Lung microvascular endothelial cell (primary cell): ENCODE results near the gene PPM1G. TPM values are rescaled to one million over a fixed set of nuclear protein-coding genes. Genes with fewer than 3 reads are reported as not detected.
"Not testable (repeated sequence)": the region's sequence is repeated elsewhere in the genome, so short reads cannot be mapped to it uniquely, and the experiment has no call there.

Source experiments
- DNase-seq, 2 donors: peaks; one replicate each; pipeline versions ENCODE4 v3.0.0 to v3.0.0-alpha.2; 2010; ENCODE audit warnings: low read depth in 2 of 2
- total RNA-seq: library from RNA; depleted of rRNA; stranded (reverse); fragments of >200 nt; gene quantifications from 2 replicates; pipeline ENCODE4 v1.2.1, GENCODE V29; 2014

Gene PPM1G
- total RNA-seq, 1 donor from 2014 or later = 78.8 TPM

DNA sequence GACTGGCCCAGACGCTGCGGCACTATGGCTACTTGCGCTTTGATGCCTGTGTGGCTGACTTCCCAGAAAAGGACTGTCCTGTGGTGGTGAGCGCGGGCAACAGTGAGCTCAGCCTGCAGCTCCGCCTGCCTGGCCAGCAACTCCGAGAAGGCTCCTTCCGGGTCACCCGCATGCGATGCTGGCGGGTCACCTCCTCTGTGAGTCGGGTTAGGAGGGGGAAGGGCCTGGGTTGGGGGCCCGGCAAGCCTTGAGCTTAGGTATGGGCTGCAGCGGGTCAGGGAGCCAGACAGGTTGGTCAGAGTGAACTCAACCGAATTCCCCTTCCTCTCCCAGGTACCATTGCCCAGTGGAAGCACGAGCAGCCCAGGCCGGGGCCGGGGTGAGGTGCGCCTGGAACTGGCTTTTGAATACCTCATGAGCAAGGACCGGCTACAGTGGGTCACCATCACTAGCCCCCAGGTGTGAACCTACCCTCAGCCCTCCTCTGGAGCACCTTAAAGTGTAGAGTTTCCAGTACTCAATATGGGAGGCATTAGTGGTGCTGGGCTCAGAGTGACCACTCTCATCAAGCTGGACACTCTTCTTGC, 33.8 kb downstream of the PPM1G start:
- no peak for DNase-seq

DNA sequence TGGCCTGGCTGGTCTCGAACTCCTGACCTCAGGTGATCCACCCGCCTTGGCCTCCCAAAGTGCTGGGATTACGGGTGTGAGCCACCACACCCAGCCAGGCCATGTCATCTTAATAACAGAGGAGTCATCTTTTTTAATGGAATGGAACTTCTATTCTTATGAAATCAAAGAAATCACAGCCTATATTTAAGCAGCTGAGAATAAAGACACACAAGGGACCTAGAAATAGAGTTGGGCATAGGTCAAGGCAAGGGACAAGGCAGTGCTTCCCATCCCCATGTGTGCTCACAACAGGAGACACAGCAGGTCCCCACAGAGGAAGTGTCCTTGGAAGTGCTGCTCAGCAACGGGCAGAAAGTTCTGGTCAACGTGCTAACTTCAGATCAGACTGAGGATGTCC, 35.8 kb downstream of the PPM1G start:
- DNase-seq = no peak

DNA sequence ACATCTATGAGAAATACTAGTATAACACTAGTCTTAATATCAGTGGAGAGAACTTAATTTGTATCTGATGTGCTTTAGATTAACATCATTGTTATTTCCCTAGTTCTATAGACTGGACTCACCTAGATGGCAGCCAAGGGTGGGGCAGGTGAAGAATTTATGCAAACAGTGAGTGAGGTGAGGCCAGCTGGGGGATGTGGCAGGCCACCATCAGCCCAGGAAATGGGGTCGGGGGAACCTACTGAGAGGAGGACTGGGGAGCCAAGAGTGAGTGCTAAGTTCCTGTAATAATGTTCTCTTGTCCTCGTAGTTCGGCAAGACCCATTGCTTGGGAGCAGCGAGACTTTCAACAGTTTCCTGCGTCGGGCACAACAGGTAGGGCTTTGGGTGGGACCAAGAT, 36.5 kb downstream of the PPM1G start:
- DNase-seq = no peak

DNA sequence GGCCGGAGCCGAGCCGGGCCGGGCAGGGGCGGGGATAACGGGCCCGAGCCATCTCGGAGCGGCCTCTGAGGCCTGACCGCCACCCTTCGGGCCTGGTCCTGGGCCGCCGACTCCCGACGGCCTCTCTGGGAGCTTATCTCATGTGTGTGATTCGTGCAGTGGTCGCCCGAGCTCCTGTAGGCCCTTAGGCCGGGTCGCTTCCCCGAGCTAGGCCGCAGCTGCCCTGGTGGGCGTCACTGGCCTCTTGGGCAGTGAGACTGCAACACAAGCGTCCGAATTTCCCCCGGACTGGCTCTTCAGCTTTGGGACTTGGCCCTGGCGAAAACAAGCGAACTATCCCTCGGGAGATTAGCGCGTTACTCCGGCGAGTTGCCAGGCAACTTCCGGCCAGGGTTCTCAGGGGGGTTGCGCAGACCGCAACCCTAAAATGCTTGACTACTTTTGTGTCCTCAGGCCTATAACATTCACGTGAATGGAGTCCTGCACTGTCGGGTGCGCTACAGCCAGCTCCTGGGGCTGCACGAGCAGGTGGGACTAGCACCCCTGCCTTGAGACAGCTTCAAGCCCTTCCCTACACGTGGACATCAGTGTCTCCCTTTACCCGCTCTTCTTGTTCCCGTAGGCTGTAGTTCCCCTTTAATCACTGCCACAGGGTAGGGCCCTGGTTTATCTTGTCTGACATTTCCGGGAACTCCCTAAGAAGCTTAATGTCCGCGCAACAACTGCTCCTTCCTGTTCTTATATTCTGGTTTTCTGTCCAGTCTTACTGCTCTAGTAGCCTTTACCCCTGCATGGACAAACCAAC, 38.4 kb downstream of the PPM1G start:
- peak; percentile 33 to 50 for DNase-seq

DNA sequence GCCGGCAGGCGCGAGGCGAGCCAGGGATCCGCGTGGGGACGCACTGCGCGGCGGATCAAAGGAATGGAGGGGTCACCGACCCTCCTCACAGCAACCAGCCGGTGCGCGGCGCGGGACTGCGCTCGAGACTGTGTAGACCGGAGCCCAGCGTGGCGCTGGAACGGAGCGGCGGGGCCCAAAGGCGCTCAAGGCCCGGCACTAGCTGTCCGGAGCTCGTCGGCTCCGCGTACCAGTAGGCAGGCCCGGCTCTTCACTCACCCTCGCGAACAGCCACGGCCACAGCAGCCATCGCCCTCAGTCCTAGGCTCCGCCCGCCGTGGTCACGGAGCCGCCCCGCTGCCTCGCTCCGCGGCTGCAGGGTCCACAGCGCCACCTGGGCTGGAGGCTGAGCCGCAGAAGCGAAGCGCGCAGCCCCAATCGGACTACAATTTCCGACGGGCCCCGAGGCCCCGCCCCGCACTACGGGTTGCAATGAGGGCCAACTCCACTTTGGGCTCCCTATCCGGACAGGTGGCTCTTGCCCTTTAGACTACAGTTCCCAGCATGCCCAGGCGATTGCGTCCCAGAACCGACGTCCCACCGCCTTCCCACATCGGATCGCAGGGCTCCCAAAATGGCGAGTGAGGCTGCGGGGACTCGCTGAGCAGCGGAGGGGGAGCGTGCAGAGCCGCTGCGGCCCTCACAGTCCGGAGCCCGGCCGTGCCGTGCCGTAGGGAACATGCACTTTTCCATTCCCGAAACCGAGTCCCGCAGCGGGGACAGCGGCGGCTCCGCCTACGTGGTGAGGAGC, 39.2 kb downstream of the PPM1G start, which contains the start of the genes EIF2B4 and SNX17:
EIF2B4 (minus strand) TSS at position 313 of the 790 bp plus-strand sequence; CDS start at position 289, 24 bp downstream.
SNX17 (plus strand) TSS at position 591 of the 790 bp plus-strand sequence; CDS start at position 719, 128 bp downstream.
- DNase-seq = peak; percentile 99

DNA sequence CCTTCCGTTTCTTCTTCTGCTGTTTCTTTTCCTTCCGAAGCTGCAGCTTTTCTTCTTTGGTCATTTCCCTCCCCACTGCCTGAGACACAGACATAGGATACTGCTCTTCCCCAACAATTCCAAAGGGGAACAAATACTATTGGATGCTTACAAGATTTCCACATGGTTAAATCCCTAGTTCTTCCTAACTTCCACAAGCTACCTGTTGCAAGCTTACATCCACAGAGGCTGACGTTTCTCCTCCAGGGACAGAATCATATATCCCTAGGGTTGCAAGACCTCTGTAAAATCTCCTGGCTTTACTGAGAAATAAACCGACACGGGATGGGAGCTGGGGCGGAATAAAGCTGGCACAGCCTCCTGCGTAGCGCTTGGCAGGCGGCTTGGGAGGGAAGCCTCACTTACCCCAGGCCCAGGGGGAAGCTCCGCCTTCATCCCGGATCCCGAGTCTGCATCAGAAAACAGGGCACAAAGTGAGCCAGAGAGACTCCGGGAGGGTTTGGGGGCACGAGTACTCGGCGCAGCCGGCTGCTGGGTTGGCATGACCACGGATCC, 39.8 kb downstream of the PPM1G start:
- peak; percentile 60 to 70 for DNase-seq

DNA sequence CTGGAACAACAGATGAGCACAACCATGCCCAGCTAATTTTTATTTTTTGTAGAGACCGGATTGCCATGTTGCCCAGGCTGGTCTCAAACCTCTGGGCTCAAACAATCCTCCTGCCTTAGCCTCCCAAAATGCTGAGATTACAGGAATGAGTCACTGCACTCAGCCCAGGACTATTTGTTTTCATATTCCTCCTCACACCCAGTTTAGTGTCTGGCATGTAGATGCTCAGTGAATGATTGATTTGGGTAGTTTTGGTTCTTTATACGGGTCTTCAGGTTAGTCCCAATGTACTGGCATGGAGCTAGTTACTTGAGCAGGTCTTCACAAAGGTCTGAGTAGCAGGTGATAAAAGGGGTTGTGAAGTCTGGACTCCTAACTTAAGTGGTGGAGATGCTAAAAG, 45.5 kb downstream of the PPM1G start:
- DNase-seq = no peak

DNA sequence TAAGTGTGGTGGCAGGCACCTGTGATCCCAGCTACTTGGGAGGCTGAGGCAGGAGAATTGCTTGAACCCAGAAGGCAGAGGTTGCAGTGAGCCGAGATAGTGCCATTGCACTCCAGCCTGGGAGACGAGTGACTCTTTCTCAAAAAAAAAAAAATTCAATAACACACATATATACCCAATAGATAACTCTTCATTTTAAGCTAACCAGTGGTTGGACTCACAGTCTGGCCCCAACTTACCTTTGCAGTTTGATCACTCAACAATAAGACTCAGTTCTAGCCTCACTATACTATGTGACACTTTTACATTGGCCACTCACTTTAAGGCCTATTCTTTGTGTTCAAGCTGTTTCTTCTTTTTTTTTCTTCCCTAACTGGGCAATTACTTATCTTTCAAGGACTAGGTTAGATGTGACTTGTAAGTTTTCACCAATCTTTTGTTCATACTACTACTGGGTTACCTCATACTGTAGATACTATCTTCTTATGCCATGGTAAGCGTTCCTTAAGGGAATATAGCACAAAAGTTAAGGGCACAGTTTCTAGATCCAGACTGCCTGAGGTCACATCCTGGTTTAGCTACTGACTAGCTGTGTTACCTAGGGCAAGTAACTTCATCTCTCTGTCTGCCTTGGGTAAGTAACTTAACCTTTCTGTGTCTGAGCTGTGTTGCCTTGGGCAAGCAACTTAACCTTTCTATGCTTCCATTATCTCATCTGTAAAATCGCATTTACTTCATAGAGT, 46.5 kb downstream of the PPM1G start:
- DNase-seq = no peak

DNA sequence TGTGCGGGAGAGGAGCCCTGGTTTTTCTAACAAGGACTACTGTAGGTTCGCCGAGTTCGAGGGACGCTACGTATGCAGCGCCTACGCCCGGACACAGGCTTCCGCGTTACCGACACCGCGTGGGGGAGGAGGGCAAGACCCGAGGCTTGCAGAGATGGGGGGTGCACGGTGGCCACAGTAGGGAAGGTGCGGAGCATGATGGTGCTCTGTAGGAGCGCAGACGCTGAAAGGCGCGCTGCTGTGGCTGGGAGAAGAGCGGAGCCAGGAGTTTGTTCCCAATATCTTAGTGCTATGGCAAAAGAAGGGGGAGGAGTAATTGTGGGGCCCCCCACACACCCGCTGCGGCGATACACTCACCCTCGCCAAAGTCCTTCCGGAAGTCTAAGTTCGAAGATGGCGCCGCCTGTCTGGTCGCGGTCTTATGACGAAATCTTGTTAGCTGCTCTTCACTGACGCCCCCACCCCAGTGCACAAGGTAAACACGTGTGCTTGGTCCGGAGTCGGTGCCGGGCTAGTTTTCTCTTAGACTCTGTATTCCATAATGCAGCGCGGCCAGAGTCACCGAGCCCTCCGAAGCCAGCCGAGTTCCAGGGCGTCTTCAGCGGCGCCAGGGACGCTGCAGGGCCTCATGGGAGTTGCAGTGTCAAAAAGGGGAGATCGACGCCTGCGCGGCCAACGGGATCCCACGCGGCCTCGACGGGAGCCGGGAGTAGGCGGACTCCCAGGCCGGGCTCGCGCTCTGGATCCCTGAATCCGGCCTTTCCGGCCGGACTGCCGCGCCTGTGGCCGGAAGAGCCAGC, 52.8 kb downstream of the PPM1G start, which contains the start of gene GTF3C2:
GTF3C2 (minus strand) TSS at position 383 of the 800 bp plus-strand sequence. CDS start 13,210 bp downstream, outside the sequence.
- DNase-seq = peak; percentile 97

DNA sequence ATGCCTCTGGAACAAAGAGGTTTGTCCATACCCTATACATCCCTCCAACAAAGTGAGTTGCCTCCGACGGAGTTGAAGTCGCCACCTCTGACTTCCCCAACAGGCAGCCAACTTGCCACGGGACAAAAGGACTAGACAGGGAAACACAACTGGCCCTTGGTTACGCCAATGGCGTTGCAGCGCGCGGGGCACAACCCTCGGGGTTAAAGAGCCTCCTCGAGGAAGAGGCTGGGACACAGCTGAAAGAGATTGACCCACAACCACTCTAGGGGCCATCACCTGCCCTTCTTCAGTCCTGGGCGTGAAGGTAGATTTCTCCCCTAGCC, 53.4 kb downstream of the PPM1G start:
- peak; percentile 68 to 74 for DNase-seq

DNA sequence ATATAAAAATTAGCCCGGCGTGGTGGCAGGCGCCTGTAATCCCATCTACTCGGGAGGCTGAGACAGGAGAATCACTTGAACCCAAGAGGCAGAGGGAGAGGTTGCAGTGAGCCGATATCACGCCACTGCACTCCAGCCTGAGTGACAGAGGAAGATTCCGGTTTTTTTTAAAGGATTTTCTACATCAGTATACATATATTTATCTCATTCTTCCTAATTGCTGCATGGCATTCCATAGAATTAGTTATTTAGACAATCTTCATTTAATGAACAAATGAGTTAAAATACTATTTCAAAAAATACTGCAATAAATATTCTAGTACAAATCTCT, 54.8 kb downstream of the PPM1G start:
- no peak for DNase-seq

DNA sequence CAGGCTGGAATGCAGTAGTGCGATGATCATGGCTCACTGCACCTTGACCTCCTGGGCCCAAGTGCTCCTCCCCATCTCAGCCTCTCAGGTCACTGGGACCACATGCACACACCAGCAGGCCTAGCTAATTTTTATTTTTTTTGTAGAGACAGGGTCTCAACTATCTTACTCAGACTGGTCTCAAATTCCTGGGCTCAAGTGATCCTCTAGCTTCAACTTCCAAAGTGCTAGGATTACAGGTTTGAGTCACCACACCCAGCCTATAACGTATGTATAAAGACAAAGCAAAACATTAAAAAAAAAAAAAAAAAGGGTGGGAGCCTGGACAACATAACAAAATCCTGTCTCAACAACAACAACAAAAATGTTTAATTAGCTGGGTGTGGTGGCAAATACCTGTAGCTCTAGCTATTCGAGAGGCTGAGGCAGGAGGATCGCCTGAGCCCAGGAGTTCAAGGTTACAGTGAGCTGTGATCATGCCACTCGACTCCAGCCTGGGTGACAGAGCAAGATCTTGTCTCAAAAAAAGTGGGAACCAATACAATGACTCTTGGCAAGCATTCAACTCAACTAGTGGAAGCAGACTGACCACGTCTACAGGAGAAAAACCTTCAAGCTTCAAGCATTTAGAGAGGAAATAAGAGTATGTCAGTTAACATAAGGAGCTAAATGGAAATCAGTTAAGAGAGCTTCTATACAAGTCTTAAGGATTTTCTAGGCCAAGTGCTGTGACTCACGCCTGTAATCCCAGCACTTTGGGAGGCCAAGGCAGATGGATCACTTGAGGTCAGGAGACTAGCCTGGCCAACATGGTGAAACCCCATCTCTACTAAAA, 55.4 kb downstream of the PPM1G start:
- no peak for DNase-seq

DNA sequence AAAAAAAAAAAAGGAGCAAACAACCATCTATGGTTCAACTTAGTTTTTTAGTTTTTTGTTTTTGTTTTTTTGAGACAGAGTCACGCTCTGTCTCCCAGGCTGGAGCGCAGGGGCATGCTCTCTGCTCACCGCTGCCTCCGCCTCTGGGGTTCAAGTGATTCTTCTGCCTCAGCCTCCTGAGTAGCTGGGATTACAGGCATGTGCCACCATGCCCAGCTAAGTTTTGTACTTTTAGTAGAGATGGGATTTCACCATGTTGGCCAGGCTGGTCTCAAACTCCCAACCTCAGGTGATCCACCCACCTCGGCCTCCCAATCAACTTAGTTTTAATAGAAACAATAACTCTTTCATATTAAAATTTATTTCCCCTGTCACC, 56.0 kb downstream of the PPM1G start:
- DNase-seq = not testable (repeated sequence)

DNA sequence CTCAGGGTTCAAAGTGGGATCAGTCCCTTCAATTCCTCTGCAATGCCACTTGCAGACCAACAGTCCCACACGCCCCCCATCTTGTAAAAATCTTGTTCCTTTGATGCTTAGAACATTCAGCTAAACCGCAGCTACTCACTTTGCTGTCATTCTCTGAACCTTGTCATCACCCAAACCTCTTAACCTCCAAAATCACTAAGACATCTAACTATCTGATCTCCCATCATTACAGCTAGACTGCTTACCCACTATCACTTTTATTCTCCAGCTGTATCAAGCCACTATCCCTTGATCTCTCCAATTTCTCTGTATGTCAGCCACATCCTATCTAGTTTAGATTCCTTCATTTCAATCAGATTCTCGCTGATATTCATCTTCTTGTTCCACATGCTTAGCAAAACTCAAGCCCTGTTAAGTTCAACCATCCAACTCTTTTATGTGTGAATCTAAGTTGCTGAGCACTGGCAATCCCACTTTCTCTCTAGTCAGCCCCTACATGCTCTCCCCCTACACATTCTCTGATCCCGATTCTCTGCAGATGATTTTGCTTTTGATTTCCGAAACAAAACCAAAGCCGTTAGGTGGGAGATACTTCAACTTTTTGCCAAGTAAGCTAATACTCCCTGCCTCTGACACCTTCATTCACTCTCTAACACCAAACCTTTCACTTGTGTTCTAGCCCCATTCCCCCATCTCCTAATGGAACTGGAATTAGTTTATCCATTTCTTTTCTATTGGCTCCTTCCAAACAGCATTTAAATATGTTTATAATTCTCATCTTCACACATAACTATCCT, 57.4 kb downstream of the PPM1G start:
- no peak for DNase-seq

DNA sequence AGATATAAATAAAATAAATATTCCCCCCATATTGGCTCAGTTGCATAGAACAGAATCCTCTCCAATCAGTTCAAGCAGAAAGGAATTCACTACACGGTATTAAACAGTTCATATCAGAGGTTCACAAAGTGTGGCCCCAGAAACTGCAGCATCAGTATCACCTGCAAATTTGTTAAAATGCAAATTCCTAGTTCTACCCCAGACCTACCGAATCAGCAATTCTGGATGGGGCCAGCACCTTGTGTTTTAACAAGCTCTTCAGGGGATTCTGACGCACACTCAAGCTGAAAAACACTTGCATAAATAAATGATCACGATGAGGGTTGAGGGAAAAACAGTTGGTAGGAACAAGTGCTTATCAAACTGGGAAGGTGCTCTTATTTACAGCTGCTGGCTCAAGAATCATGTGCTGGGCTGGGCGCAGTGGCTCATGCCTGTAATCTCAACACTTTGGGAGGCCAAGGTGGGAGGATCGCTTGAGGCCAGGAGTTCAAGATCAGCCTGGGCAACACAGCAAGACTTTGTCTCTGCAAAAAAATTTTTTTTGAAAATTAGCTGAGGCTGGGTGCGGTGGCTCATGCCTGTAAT, 59.2 kb downstream of the PPM1G start:
- no peak for DNase-seq

DNA sequence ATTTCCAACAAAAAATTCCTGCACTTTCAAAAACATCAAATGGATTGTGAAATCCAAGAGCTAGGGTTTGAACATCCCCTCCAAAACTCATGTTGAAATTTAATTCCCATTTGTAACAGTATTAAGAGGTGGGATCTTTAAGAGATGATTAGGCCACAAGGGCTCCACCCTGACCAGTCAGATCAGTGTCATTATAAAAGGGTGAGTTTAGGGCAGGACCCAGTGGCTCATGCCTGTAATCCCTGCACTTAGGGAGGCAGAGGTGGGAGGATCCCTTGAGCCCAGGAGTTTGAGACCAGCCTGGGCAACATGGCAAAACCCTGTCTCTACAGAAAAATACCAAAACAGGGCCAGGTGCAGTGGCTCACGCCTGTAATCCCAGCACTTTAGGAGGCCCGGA, 61.8 kb downstream of the PPM1G start:
- DNase-seq = no peak

DNA sequence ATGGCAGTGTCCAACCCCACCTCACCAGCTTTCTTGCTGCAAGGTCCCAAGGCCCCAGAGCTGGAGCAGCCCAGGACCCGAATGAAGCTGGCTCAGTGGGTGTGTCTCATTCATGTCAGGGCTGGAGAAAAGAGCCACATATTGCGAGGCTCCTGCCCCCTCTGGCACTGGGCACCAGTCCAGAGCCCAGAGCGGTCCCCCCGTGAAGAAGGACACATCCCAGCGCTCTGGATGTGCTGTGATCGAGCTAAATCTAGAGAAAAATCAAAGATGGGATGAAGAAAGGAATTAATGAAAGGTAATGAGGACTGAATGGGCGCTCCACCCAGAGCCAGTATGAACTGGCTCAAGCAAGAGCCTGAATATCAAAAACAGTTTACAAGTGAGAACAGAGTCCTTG, 73.2 kb downstream of the PPM1G start:
- no peak for DNase-seq

DNA sequence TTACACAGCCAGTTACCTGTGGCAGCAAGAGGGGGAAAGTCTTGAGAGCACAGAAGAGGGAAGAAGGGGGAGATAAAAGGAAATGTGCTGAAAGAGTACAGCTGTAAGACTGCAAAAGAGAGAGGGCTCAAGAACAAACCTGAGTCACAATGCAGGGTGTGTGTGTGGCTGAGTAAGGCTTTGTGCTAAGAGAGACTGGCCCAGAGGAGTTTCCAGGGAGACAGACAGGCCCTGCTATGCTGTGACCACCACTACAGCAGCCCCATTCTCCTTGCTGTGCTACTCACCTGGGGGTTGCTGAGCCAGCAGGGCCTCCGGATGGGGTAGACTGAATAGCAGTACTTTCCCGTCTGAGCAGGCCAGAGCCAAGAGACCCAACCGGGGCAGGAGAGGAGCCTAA, 74.1 kb downstream of the PPM1G start:
- DNase-seq = no peak
